ENCODE measurements around the gene TUG1. TPM values are rescaled to one million over a fixed set of nuclear protein-coding genes. Genes with fewer than 3 reads are reported as not detected.

The TUG1 gene
- total RNA-seq, 6 donors from 2014 or later = 51.8 to 135 (median 54.2) TPM

GRCh38 chr22:30982512-30982911 lies 13.4 kb downstream of the TUG1 start:
- H3K27ac ChIP-seq = no peak overlapping the region
- H3K36me3 ChIP-seq = no peaks in the 10 kb centered on the region
- H3K9me3 ChIP-seq = peaks cover 3 to 25% (median 13%) of the 10 kb centered on the region in 4 donors
- no peaks in the 10 kb centered on the region for H3K4me1 ChIP-seq
- no peak for TF ChIP-seq EP300 (IDR thresholded peaks at IDR 0.05)
- TF ChIP-seq POLR2A (IDR thresholded peaks at IDR 0.05) = no peak
- TF ChIP-seq POLR2AphosphoS5 (IDR thresholded peaks at IDR 0.05) = no peak
- TF ChIP-seq CTCF (IDR thresholded peaks at IDR 0.05) = no peak
- ATAC-seq (ENCODE audit: low FRiP score in 2 of 2) (no peak), DNase-seq (no peak)
- no peak overlapping the region for H3K4me3 ChIP-seq
- no peaks in the 10 kb centered on the region for H3K27me3 ChIP-seq
- WGBS, 2 donors = 90 to 98% methylated on average over 2 of the region's 2 CpGs

GRCh38 chr22:30984317-30984716 lies 15.3 kb downstream of the TUG1 start:
- H3K36me3 ChIP-seq = no peaks in the 10 kb centered on the region
- no peak overlapping the region for H3K4me3 ChIP-seq
- no peaks in the 10 kb centered on the region for H3K4me1 ChIP-seq
- ATAC-seq (ENCODE audit: low FRiP score in 2 of 2) (no peak), DNase-seq (no peak)
- WGBS, 2 donors = 85 to 89% methylated on average over 2 of the region's 2 CpGs
- no peak for TF ChIP-seq POLR2A (IDR thresholded peaks at IDR 0.05)
- no peak for TF ChIP-seq EP300 (IDR thresholded peaks at IDR 0.05)
- no peak for TF ChIP-seq POLR2AphosphoS5 (IDR thresholded peaks at IDR 0.05)
- no peak for TF ChIP-seq CTCF (IDR thresholded peaks at IDR 0.05)
- peaks cover 0 to 16% (median 4%) of the 10 kb centered on the region in 4 donors for H3K9me3 ChIP-seq
- H3K27ac ChIP-seq = no peak overlapping the region
- no peaks in the 10 kb centered on the region for H3K27me3 ChIP-seq

GRCh38 chr22:30985561-30986208 lies 16.6 kb downstream of the TUG1 start:
- DNase-seq (no peak), ATAC-seq (ENCODE audit: low FRiP score in 2 of 2) (no peak)
- Histone ChIP-seq H3K4me3 (no peak overlapping the region), H3K36me3 (no peaks in the 10 kb centered on the region), H3K27me3 (no peaks in the 10 kb centered on the region), H3K27ac (no peak overlapping the region), H3K4me1 (no peaks in the 10 kb centered on the region), H3K9me3 (peaks cover 0 to 10% (median 2%) of the 10 kb centered on the region in 4 donors)
- no peak for TF ChIP-seq POLR2A (IDR thresholded peaks at IDR 0.05)
- TF ChIP-seq EP300 (IDR thresholded peaks at IDR 0.05) = no peak
- TF ChIP-seq POLR2AphosphoS5 (IDR thresholded peaks at IDR 0.05) = no peak
- no peak for TF ChIP-seq CTCF (IDR thresholded peaks at IDR 0.05)
- 83 to 85% methylated on average over 4 of the region's 4 CpGs for WGBS, 2 donors

DNA sequence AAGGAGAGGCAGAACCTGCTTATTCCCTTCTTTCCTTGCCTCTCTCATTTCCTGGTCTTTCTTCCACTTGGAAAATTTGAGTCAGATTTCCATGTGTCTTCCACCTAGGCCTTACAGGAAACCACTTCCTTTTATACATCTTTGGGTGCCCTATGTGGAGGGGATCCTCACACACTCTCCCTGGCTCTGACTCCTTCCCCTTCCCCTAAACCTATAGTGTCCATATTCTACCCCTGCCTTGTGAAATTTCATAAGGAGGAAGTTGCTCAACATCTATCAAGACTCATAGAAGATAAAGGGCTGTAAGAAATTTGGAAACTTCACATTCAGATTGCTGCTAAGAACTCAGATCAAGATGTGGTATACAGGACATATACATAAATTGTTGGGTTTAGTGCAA lies 20.4 kb downstream of the TUG1 start:
- no peaks in the 10 kb centered on the region for H3K36me3 ChIP-seq
- DNase-seq (no peak), ATAC-seq (ENCODE audit: low FRiP score in 2 of 2) (no peak)
- no peaks in the 10 kb centered on the region for H3K4me1 ChIP-seq
- H3K9me3 ChIP-seq = peaks cover 0 to 3% (median 0%) of the 10 kb centered on the region in 4 donors
- no peak overlapping the region for H3K4me3 ChIP-seq
- no peaks in the 10 kb centered on the region for H3K27me3 ChIP-seq
- TF ChIP-seq EP300 (IDR thresholded peaks at IDR 0.05) (no peak), POLR2A (IDR thresholded peaks at IDR 0.05) (no peak)
- H3K27ac ChIP-seq = no peak overlapping the region

DNA sequence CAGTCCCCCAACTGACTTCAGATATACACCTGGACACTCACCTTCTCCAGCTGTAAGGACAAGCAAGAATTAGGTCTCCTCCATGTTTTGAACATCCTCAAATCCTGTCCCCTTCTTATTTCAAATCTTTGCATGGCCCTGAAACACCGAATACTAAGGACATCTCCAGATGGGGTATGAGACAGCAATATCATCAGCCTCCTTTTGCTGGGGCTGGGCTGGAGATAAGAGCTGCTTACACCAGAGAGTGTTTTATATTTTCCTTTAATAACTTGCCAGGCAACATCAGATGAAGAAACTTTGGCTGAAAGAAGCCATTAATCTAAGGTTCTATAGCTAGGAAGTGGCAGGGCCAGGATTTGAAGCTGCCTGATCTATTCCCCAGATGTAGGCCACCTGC lies 21.6 kb downstream of the TUG1 start:
- no peaks in the 10 kb centered on the region for H3K4me1 ChIP-seq
- no peak for TF ChIP-seq CTCF (IDR thresholded peaks at IDR 0.05)
- TF ChIP-seq POLR2AphosphoS5 (IDR thresholded peaks at IDR 0.05) = no peak
- TF ChIP-seq POLR2A (IDR thresholded peaks at IDR 0.05) = no peak
- no peak for TF ChIP-seq EP300 (IDR thresholded peaks at IDR 0.05)
- peaks cover 0 to 3% (median 0%) of the 10 kb centered on the region in 4 donors for H3K9me3 ChIP-seq
- no peaks in the 10 kb centered on the region for H3K36me3 ChIP-seq
- no peaks in the 10 kb centered on the region for H3K27me3 ChIP-seq
- ATAC-seq (ENCODE audit: low FRiP score in 2 of 2) (no peak), DNase-seq (no peak)
- no peak overlapping the region for H3K4me3 ChIP-seq
- H3K27ac ChIP-seq = no peak overlapping the region
- WGBS, 2 donors = 84 to 100% methylated on average over 1 of the region's 1 CpG
